Rectal smooth muscle tissue (tissue), 1 donor: ENCODE data around the gene SRD5A1.

Source experiments
- H3K27ac ChIP-seq: one replicate; pipeline ENCODE4 v1.7.0; 2013; ENCODE audit warnings: low read depth, low read length, inconsistent platforms
- H3K27me3 ChIP-seq: one replicate; pipeline ENCODE4 v1.7.0; 2013; ENCODE audit warnings: low read length; ENCODE audit not compliant: control insufficient read depth, insufficient read depth
- H3K36me3 ChIP-seq: one replicate; pipeline ENCODE4 v1.7.0; 2013; ENCODE audit warnings: low read length; ENCODE audit not compliant: control insufficient read depth, insufficient read depth
- H3K4me1 ChIP-seq: one replicate; pipeline ENCODE4 v1.7.0; 2013; ENCODE audit warnings: low read length; ENCODE audit not compliant: control insufficient read depth, insufficient read depth
- H3K4me3 ChIP-seq: one replicate; pipeline ENCODE4 v1.7.0; 2013; ENCODE audit warnings: low read length
- H3K9ac ChIP-seq: one replicate; pipeline ENCODE4 v1.7.0; 2013; ENCODE audit warnings: low read length

SRD5A1 gene

GRCh38 chr5:6702633-6703032 is 69.4 kb downstream of the SRD5A1 start:
- no peak overlapping the region for H3K9ac ChIP-seq
- H3K36me3 ChIP-seq = no peaks in the 10 kb centered on the region
- H3K27ac ChIP-seq = no peak overlapping the region
- H3K4me3 ChIP-seq = no peak overlapping the region
- no peaks in the 10 kb centered on the region for H3K27me3 ChIP-seq
- H3K4me1 ChIP-seq = peaks cover 18% of the 10 kb centered on the region

- no peak overlapping the region for H3K9ac ChIP-seq
- H3K27me3 ChIP-seq = no peaks in the 10 kb centered on the region
- peak overlapping the region; percentile 61 for H3K27ac ChIP-seq
Measured at GRCh38 chr5:6703806-6704205, 70.6 kb downstream of the SRD5A1 start.

GRCh38 chr5:6704361-6704851 is 71.2 kb downstream of the SRD5A1 start:
- H3K36me3 ChIP-seq = no peaks in the 10 kb centered on the region
- no peak overlapping the region for H3K9ac ChIP-seq
- peaks cover 18% of the 10 kb centered on the region for H3K4me1 ChIP-seq
- no peaks in the 10 kb centered on the region for H3K27me3 ChIP-seq
- H3K27ac ChIP-seq = peak overlapping the region; percentile 61
- H3K4me3 ChIP-seq = no peak overlapping the region

More at GRCh38 chr5:6703806-6704205, 70.6 kb downstream of the SRD5A1 start:
- Histone ChIP-seq H3K4me1 (peaks cover 18% of the 10 kb centered on the region), H3K36me3 (no peaks in the 10 kb centered on the region), H3K4me3 (no peak overlapping the region)

- Histone ChIP-seq H3K9ac (no peak overlapping the region), H3K27ac (peak overlapping the region; percentile 61)
Measured at GRCh38 chr5:6705088-6705487, 71.8 kb downstream of the SRD5A1 start.

GRCh38 chr5:6705959-6706358 is 72.7 kb downstream of the SRD5A1 start:
- H3K27ac ChIP-seq = no peak overlapping the region
- H3K4me3 ChIP-seq = no peak overlapping the region

More at GRCh38 chr5:6705088-6705487, 71.8 kb downstream of the SRD5A1 start:
- Histone ChIP-seq H3K4me3 (no peak overlapping the region), H3K36me3 (no peaks in the 10 kb centered on the region), H3K4me1 (peaks cover 18% of the 10 kb centered on the region), H3K27me3 (no peaks in the 10 kb centered on the region)

GRCh38 chr5:6707852-6708251 is 74.6 kb downstream of the SRD5A1 start:
- Histone ChIP-seq H3K27ac (no peak overlapping the region), H3K4me1 (peaks cover 21% of the 10 kb centered on the region), H3K4me3 (no peak overlapping the region), H3K9ac (no peak overlapping the region), H3K36me3 (no peaks in the 10 kb centered on the region), H3K27me3 (no peaks in the 10 kb centered on the region)

More at GRCh38 chr5:6705959-6706358, 72.7 kb downstream of the SRD5A1 start:
- Histone ChIP-seq H3K4me1 (peaks cover 18% of the 10 kb centered on the region), H3K9ac (no peak overlapping the region), H3K36me3 (no peaks in the 10 kb centered on the region), H3K27me3 (no peaks in the 10 kb centered on the region)

- no peak overlapping the region for H3K4me3 ChIP-seq
- H3K36me3 ChIP-seq = no peaks in the 10 kb centered on the region
- no peaks in the 10 kb centered on the region for H3K27me3 ChIP-seq
- peaks cover 17% of the 10 kb centered on the region for H3K4me1 ChIP-seq
- H3K27ac ChIP-seq = no peak overlapping the region
- H3K9ac ChIP-seq = no peak overlapping the region
Measured at GRCh38 chr5:6708814-6709213, 75.6 kb downstream of the SRD5A1 start.

GRCh38 chr5:6710070-6710469 is 76.8 kb downstream of the SRD5A1 start:
- Histone ChIP-seq H3K27me3 (no peaks in the 10 kb centered on the region), H3K4me1 (peaks cover 7% of the 10 kb centered on the region), H3K4me3 (no peak overlapping the region), H3K27ac (no peak overlapping the region), H3K36me3 (no peaks in the 10 kb centered on the region), H3K9ac (no peak overlapping the region)

GRCh38 chr5:6710551-6711318 is 77.5 kb downstream of the SRD5A1 start:
- no peaks in the 10 kb centered on the region for H3K27me3 ChIP-seq
- peaks cover 10% of the 10 kb centered on the region for H3K4me1 ChIP-seq
- no peaks in the 10 kb centered on the region for H3K36me3 ChIP-seq
- H3K4me3 ChIP-seq = no peak overlapping the region
- H3K27ac ChIP-seq = no peak overlapping the region
- no peak overlapping the region for H3K9ac ChIP-seq

GRCh38 chr5:6711409-6712141 is 78.3 kb downstream of the SRD5A1 start:
- Histone ChIP-seq H3K4me3 (peak overlapping the region; percentile 80), H3K27ac (peak overlapping the region; percentile 96), H3K4me1 (peaks cover 15% of the 10 kb centered on the region), H3K9ac (no peak overlapping the region), H3K27me3 (no peaks in the 10 kb centered on the region), H3K36me3 (no peaks in the 10 kb centered on the region)

- peak overlapping the region; percentile 85 for H3K9ac ChIP-seq
Measured at GRCh38 chr5:6712142-6712576, 78.9 kb downstream of the SRD5A1 start.

GRCh38 chr5:6712577-6713273 is 79.5 kb downstream of the SRD5A1 start:
- H3K4me3 ChIP-seq = peak overlapping the region; percentile 80
- H3K36me3 ChIP-seq = no peaks in the 10 kb centered on the region
- H3K27ac ChIP-seq = peak overlapping the region; percentile 96
- H3K4me1 ChIP-seq = peaks cover 22% of the 10 kb centered on the region
- no peaks in the 10 kb centered on the region for H3K27me3 ChIP-seq
- H3K9ac ChIP-seq = peak overlapping the region; percentile 85

More at GRCh38 chr5:6712142-6712576, 78.9 kb downstream of the SRD5A1 start:
- Histone ChIP-seq H3K36me3 (no peaks in the 10 kb centered on the region), H3K4me3 (peak overlapping the region; percentile 80), H3K27me3 (no peaks in the 10 kb centered on the region), H3K4me1 (peaks cover 21% of the 10 kb centered on the region), H3K27ac (peak overlapping the region; percentile 96)
